ENCODE data around the gene LRMDA.

LRMDA gene

DNA sequence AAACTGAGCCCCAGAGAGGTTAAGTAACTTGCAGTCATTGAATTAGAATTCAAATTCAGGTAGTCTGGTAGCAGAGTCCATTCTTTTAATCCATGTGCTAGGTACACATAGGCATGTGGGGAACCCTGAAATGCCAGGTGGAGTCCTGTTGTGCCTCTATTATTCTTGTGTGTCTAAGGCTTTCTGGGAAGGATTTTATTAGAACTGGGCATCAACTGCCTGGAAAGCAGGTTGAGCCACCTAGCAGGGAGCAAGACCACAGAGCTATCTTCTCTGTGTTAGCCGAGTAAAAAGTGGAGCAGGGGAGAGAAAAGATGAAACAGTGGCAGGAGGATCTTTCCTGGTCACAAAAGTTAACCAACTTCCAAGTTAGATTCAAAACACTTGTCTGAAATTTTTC is 494.6 kb downstream of the LRMDA start:
- no peak for DNase-seq (ENCODE audit: low spot score)

DNA sequence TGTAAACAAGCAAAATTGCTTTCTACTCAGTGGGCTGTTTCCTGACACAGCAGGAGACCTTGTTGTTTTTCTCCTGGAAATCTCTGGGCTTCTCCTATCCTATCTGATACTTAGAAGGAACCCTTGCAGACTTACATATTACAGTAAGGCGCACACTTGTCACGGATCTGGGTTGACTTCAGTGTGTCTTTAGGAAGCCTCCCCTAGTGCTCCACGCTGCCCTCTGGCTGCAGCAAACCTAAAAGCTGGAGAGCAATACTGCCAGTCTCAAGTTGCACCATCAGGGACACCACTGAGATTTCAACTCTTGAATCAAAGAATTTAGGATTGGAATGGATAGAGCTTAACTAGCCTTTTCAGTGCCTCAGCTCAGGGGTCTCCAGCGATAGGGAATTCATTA is 495.3 kb downstream of the LRMDA start:
- no peak for DNase-seq (ENCODE audit: low spot score)

DNA sequence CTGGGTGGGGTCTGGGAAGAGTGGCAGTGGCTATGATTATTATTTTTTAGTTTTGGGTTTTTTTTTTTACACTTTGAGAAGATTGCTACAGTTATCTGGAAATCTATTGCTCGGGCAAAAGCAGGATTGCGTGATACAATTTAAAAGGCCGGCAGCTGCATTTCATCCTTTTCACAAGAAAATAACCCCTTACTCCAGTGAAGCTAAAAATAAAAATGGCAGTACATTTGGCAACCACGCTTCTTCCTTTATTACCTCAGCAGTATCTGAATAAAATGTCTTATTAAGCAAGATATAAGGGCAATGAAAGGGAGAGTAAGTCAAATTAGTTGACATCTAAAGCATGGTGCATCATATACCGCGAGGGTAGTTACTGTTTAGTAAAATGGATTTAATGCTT is 496.8 kb downstream of the LRMDA start:
- no peak for DNase-seq (ENCODE audit: low spot score)

DNA sequence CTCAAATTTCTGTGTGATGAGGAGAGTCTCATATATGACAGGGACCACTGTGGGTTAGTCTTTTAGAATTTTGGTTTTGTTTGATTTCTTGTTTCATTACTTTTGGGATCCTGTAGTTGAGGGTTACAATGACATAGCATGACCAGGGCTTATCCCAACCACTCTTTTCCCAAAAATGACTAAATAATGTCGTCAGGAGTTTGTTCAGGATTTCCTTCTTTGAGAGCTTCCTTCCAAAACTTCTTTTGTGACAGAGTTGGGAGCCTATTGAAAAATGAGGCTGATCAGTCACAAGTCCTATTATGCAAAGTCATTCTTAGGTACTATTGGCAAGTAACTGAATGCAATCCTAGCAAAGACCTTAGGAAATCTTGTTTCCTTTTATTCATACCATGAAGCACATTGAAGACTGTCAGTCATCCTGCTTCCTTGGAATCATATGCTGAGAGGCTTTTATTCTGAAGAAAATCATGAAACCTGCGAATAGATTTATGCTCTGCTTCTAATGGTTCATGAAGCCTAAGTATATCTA is 498.3 kb downstream of the LRMDA start:
- no peak for DNase-seq (ENCODE audit: low spot score)

DNA sequence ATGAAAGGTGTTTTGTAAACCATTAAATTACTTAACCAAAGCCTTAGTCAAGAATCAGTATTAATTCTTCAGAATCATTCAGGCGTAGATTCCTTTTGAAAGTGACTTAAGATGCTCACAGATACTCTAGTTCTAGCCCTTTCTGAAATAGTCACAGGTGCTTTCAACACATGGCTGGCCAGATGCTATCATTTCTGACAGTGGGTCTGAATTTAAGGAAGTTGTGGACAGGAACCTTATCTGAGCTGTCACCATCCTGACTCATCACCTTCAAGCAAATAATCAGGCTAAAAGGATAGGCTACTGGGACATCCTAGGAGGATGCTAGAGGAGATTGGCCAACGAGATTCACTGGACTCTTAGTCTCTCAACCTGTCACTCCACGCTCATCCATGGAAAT is 501.5 kb downstream of the LRMDA start:
- DNase-seq (ENCODE audit: low spot score) = no peak

DNA sequence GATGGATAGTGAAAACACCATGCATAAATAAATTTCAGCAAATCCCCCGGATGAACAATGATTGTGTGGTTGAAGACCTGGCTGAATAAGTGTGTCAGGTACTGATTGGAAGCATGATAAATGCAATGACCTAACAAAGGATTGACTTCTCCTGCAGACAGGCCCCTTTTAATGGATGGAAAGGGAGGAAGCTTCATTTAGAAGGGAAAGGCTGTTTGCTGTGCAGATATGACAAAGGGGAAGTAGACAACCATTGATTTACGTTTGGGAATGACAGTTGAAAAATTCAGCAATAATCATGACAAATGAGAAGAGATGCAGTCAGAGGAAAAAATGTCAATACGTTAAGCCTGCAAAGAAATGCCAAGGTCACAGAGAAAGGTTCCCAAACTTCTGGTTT is 503.8 kb downstream of the LRMDA start:
- DNase-seq (ENCODE audit: low spot score) = no peak

DNA sequence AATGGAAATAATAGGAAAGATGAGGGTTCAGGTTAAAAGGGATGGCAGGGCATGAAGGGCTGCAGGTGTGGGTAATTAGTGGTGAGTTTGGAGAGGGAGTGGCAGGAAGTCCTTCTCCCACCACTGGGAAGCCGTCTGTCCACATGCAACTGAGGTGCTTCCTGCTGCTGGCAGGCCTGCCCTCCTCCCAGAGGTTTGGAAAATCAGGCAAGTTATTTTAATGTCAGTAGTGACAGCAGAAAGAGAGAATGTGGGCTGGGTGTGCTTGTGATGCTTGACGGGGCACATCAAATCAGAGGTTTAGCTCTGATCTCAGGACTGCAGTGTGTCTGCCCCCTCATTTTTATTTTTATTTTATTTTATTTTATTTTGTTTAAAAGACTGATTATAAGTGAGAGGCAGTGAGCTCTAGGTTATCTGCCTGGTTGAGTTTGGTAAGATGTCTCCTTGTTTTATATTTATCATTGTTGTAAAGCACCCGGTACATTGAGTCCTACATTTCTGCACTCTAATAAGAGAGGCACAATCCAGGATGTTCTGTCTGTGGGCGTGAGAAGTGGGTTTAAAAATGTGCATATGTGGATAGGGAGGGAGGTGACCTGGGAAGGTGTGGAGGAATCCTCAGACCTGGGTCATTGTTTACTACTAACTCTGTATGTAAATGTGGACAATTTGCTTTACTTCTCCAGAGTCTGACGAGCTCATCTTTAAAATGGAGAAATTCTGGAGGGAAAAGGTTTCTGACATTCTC is 504.4 kb downstream of the LRMDA start:
- DNase-seq (ENCODE audit: low spot score) = no peak

DNA sequence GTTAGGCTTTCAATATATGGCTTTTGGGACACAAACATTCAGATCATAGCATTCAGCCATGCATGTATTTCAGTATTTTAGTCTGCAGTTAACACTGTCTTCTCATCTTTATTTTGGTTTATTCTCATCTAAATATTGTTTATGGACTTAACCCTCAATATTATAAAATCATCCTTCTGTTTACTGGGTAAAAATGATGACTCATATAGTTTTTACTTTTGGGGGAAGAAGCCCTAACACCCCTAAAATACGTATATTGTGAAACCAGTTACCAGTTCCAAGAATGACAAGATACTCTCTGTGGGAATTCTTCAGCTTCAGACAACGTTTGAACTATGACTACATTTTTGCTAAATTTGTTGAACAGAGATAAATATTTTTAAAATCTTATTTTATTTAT is 505.4 kb downstream of the LRMDA start:
- no peak for DNase-seq (ENCODE audit: low spot score)

DNA sequence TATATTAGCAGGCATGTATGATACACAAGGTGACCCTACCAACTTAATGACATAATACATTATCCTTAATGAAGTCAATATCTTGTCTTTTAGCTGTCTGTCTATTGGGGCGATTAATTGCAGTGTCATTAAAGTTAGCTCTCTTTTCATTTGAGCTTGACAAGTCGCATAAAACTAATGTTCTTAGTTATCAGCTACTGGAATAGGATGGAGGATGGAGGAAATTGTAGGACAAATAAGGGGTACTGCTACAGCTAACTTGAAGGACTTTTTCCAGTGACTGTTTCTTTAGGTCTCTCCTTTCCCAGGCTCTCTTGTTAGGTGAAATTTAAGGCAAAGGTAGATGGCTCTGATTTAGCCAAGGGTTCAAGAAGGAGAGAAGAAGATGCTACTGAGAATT is 506.4 kb downstream of the LRMDA start:
- no peak for DNase-seq (ENCODE audit: low spot score)

DNA sequence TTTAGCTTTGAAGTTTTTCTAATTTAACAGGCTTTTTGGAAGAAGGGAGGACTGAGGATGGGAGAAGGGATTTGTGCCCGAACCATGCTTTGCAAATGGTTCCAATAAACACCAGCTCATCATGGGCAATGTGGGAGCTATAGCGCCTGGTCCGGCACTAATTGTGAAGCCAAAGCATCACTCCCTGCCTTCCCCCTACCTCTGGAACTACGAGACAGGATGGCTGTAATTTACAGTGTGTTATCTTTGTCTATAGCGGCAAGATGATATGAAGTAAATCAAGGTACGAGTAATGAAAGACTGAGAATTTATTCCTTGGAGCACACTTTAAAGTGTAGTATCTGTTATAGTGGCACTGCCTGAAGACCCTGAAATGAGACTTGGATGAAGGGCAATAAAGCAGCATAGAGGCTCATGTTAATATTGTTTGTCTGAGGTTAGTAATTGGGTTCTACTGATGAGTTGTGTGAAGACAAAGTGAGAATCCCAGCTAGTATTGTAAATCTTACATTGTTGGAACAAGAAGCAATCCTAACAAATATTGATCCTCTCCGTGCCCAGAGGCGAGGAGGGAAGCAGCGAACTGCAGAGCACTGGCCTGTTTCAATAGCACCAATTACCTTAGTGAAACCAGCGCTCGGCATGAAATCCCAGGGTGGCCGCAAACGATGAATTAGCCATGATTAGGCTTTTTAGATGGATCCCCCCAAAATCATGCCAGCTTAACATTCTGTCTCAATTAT is 507.1 kb downstream of the LRMDA start:
- DNase-seq (ENCODE audit: low spot score) = no peak

DNA sequence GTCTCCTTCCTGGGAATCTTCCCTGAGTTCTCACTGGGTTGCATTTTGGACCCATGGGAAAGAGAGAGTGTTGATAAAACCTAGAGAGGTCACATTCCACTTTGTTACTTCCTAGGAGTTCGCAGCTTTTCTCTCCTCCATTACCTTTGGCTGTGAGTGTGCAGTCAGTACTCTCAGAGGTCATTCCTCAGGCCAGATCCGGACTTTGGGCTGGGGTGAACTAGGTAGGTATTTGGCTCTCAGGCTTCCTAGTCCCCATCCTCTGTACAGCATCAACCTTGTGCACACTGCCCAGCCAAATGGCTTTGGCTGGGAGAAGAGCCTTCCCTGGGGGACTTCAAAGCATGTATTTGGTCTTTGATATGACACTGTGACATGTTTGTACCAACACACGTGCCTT is 508.1 kb downstream of the LRMDA start:
- DNase-seq (ENCODE audit: low spot score) = no peak

DNA sequence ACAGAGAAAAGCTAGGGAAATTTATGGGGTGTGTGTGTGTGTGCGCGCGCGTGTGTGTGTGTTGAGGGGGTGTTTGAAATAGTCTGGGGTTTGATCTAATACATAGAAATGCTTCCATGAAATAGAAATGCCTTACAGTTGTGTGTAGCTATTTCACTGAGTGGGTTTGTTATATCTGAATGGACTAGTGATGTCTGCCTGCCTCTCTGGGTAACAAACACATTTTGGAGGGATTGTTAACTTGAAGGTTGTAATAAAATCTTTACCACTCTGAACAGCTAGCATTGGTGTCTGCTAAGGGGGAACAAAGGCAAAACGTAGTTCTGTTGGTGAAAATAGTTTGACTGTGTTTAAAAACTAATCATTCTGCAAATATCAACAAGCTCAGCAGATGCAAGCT is 509.3 kb downstream of the LRMDA start:
- no peak for DNase-seq (ENCODE audit: low spot score)

DNA sequence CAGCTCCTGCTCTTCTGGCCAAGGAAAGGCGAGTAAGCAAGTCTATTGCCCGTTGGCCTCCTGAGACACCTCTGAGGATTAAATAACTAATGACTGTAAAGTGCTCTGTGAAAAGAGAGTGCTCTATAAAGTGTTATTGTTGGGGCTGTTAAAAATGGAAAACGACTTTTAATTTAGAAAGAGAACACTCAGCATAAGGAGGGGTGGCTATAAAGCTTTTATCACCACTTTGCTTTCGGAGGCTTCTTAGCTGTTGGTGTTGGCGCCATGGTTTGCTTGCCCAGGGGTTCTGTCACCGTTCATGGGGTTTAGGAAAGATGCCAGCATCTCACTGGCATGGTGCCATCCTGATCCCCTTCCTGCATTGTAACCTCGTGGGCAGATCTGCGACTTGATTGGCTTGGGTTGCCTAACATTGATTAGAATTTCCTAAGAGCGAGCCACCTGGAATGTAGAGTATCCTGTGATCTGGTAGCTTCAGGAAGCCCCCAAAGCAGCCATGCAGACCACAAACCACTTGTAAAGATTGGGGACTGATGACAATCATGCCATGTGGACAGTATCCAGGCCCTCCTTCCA is 509.9 kb downstream of the LRMDA start:
- DNase-seq (ENCODE audit: low spot score) = no peak

DNA sequence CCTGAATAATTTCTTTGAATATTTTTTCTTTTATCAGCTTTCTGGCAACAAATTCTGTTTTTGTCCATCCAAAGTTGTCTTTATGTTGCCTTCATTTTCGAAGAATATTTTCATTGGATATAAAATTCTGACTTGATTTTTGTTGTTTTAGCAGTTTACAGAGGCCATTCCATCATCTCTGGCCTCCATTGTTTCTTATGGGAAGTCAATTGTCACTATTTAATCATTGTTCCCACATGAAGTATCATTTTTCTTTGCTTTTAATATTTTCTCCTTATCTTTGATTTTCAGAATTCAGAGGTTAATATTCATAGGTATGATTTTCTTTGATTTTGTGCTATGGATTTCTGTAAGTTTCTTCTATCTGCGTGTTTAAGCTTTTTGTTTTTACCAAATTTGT is 512.6 kb downstream of the LRMDA start:
- DNase-seq (ENCODE audit: low spot score) = no peak

DNA sequence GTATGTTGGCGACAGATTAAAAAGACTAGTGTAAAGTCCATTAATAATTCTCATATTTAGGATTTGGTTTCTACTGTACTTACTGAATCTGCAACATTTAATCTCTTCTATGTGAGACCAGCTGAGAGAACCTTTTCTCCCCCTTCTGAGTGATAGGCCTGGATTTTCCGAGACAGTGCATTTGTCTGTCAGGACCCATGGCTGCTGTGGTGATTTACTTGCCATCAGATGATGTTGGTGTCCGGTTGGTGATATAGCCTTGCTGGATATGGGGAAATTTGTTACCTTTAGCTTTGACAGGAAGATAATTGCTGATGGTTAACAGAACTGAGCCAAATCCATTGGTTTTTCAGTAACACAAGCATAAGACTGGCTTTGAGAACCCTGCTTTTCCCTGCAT is 517.2 kb downstream of the LRMDA start:
- DNase-seq (ENCODE audit: low spot score) = no peak

DNA sequence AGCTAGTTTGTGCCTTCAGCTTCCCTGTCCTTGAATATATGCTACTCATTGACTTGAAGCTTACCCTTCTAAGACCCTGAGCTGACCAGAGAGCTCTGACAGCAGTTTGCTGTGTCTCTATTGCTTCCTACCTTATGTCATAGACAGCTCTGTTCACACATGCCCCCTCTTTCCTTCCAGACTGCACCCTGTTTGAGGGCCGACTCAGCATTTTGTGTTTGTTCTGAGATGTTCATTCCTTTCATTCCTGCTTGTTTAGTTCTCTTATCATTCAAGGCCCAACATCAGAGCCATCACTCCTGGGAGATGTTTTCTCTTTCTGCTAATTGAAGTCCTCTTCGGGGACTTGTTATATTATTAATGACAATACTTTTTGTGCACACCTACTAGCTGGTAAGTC is 518.9 kb downstream of the LRMDA start:
- no peak for DNase-seq (ENCODE audit: low spot score)

DNA sequence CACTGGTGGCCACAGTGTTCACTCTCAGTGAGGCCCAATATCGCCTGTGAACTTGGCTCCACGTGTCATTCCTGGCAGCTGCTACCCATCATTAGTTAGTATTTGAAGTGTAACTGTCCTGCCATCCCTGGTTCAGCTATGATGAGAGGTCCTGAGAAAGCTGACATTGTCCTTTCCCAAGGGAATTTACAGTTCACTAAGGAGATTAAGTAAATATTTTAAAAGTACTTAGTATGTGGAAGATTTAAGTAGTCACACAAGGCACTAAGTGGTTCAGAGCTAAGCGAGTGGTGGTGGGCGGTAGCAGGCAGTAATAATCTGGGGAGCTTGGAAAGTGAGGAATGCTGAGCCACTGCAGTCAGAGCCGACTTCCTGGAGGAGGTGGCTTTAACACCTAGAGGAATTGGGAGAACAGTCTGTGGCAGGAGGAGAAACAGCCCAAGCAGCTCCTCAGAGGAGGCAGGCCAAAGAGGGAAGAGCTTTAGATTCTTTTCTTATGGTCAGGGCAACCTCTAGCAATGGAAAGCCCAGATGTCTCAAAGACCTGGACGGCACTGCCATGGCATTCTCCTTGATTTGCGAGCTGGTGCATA is 519.7 kb downstream of the LRMDA start:
- no peak for DNase-seq (ENCODE audit: low spot score)

DNA sequence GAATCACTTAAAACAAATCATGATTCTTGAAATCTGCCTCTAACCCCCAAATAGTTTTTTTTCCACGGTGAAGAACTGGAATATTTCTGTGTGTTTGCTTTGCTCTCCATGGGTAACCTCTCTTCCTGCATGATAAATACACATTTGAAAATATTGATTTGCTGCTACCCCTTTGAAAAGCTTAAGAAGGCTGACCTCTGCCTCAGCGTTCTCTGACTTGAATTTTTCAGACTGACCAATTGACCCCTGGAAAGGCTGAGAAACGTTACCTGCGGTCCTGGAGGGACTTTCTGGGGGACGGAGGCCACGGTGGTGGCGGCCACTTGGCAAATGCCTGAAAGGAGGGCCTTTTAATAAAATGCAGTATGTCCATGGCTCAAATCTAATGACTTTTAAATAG is 520.2 kb downstream of the LRMDA start:
- DNase-seq (ENCODE audit: low spot score) = no peak

DNA sequence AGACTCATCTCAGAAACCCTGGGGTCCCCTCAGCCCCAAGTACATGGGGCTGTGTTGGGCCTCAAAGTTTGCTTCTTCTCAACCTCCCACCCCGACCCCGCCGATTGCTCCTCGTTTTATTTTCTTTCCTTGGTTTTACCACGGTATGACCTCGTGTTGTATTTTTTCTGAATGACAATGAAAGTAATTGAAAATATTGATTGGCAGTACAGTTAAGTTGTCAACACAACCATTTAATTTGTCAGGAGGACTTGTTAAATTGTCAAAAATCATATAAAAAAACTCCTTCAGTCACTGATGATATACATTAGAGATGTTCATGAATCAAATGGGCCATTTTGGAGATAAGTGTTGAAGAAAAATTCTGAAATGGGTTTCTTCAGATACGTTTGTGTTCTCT is 520.7 kb downstream of the LRMDA start:
- DNase-seq (ENCODE audit: low spot score) = no peak

DNA sequence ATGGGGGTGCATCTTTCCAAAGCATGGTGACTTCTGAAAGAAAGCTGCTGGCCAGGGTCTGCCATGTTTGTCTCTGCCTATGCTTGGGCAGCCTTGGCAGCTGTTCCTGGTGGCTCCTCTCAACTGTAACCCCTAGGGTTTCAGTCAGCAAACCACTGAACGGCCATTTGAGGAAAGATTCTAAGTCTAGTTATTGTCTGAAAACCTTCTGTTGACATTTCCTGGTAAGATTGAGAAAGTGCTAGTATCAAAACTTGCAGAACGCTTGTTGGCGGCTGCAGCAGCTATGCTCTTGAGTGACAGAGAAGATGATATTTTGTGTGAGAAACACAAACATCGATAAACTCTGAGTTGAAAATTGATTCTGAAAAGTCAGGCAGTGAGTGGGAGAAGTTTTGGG is 523.1 kb downstream of the LRMDA start:
- no peak for DNase-seq (ENCODE audit: low spot score)

DNA sequence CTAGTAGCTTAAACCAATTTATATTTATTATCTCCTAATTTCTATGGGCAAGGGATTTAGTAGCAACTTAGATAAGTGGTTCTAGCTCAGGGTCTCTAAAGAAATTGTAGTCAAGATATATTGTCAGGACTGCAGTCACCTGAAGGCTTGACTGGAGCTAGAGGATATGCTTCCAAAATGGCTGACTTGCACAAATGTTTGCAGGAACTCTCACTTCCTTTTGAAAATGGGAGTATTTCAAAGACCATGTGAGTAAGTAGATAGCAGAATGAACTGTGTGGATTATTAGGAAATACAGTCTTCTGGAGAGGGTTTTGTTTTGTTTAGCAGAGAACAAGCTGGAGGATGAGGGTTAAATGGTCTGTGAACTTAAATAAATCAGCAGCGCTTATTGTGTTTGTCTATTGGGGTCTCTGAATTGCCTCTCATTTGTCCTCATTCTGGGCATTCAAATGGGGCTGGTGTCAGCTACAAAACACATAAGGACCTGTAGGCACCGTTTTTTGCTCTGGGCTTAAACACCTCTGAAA is 524.6 kb downstream of the LRMDA start:
- DNase-seq (ENCODE audit: low spot score) = no peak

DNA sequence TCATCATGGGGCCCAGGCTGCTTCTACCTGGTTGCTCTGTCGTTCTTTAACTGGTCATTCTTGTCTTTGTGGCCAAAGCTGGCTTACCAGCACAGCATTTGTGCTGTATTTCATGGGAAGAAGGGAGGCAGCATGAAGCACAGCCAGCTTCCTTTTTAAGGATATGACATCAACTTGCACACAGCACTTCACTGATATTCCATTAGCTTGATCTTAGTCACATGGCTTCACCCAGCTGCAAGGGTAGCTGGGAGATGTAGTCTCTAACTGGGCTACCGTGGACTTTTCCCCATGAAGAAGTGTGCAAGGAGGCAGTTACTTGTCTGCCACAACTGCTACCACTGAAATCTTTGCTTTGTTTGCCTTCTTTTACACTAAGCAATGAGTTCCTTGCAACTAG is 525.2 kb downstream of the LRMDA start:
- DNase-seq (ENCODE audit: low spot score) = no peak

All from ecto neural progenitor cell (in vitro differentiated cells).